Mononuclear cell (primary cell): ENCODE measurements around the gene OR7D2. TPM values are rescaled to one million over a fixed set of nuclear protein-coding genes. Genes with fewer than 3 reads are reported as not detected.

Source experiments
- H3K27me3 ChIP-seq: 2 replicates; pipeline ENCODE4 v1.6.0; 2011; ENCODE audit warnings: low read length, control low read depth; ENCODE audit not compliant: insufficient read depth
- H3K4me1 ChIP-seq: 2 replicates; pipeline ENCODE4 v1.5.1; 2011; ENCODE audit warnings: mild to moderate bottlenecking, low read length, control low read depth; ENCODE audit not compliant: insufficient read depth
- H3K4me3 ChIP-seq: 2 replicates; pipeline ENCODE4 v1.5.1; 2011; ENCODE audit warnings: mild to moderate bottlenecking, low read length, moderate library complexity
- H3K9me3 ChIP-seq: 2 replicates; pipeline ENCODE4 v1.5.1; 2011; ENCODE audit warnings: low read depth, mild to moderate bottlenecking, control low read depth, low read length
- total RNA-seq: library from RNA; depleted of rRNA; stranded (reverse); fragments of >200 nt; gene quantifications from one replicate; pipeline ENCODE4 v1.2.3, GENCODE V29; 2012

OR7D2 gene
- under 0.01 TPM for total RNA-seq

- Histone ChIP-seq H3K27me3 (no peaks in the 10 kb centered on the region), H3K9me3 (no peaks in the 10 kb centered on the region), H3K4me3 (no peak within 1 kb of the TSS), H3K4me1 (no peaks in the 10 kb centered on the region)
Measured at GRCh38 chr19:9178901-9179300, at the start of gene OR7D2. Gene OR7D2, plus strand, starts transcription at chr19:9178979. Its CDS starts 6,803 bp downstream, at chr19:9185782.

DNA sequence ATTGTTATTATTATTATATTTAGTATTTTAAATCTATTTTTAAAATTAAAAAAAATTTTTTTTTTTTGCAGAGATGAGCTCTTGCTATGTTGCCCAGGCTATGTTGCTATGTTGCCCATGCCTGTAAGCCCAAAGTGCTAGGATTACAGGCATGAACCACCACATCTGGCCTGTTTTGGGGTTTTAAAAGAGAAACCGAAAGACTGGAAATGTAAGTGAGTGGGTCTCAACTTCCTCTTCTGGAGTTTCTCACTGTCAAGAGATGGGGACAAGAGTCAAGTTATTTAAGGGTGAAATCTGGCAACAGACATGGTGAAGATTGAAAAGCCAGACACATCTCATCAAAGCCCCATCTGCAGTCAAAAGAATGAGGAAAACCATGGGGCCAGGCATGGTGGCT is 47.8 kb upstream of the OR7D2 start:
- no peaks in the 10 kb centered on the region for H3K9me3 ChIP-seq
- H3K4me3 ChIP-seq, result no peak overlapping the region
- no peaks in the 10 kb centered on the region for H3K4me1 ChIP-seq
- H3K27me3 ChIP-seq, result no peaks in the 10 kb centered on the region

- Histone ChIP-seq H3K9me3 (no peaks in the 10 kb centered on the region), H3K4me1 (no peaks in the 10 kb centered on the region), H3K4me3 (no peak overlapping the region), H3K27me3 (no peaks in the 10 kb centered on the region)
Measured at GRCh38 chr19:9132422-9132821, 46.4 kb upstream of the OR7D2 start.

DNA sequence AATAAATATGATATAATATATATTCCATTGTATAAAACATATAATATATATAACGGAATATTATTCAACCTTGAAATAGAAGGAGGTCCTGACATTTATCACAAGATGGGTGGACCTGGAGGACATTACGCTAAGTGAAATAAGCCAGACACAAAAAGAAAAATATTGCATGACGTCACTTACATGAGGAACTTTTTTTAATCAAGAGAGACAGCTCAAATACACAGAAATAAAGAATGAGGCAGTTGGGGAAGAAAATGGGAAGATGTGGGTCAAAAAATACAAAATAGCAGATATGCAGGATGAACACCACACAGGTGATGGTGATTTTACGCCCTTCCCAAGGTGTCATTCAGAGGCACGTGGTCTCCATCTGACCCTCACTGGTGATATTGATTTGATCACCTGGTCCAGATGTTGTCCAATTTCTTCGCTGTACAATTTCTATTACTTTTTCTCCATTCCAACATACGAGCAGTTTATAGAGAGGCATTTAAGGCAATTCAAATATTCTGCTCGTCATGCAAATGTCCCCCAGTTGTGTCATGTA is 39.1 kb upstream of the OR7D2 start:
- H3K4me1 ChIP-seq, result peaks cover 19% of the 10 kb centered on the region
- H3K9me3 ChIP-seq, result peaks cover 5% of the 10 kb centered on the region
- H3K27me3 ChIP-seq, result no peaks in the 10 kb centered on the region
- H3K4me3 ChIP-seq, result peak overlapping the region; percentile 96

- Histone ChIP-seq H3K4me3 (peak within 1 kb of the TSS; percentile 96), H3K4me1 (peaks cover 19% of the 10 kb centered on the region), H3K27me3 (no peaks in the 10 kb centered on the region), H3K9me3 (peaks cover 12% of the 10 kb centered on the region)
Measured at GRCh38 chr19:9140159-9140874, 38.5 kb upstream of the OR7D2 start, which contains the start of gene ZNF317. Gene ZNF317, plus strand, starts transcription at chr19:9140397. Its CDS starts 15,620 bp downstream, at chr19:9156017.

GRCh38 chr19:9144920-9145319 is 33.9 kb upstream of the OR7D2 start:
- H3K4me1 ChIP-seq, result peaks cover 17% of the 10 kb centered on the region
- H3K27me3 ChIP-seq, result no peaks in the 10 kb centered on the region
- no peak overlapping the region for H3K4me3 ChIP-seq
- H3K9me3 ChIP-seq, result peaks cover 16% of the 10 kb centered on the region

GRCh38 chr19:9146882-9147281 is 31.9 kb upstream of the OR7D2 start:
- Histone ChIP-seq H3K4me1 (peaks cover 13% of the 10 kb centered on the region), H3K9me3 (peaks cover 16% of the 10 kb centered on the region), H3K27me3 (no peaks in the 10 kb centered on the region), H3K4me3 (no peak overlapping the region)

DNA sequence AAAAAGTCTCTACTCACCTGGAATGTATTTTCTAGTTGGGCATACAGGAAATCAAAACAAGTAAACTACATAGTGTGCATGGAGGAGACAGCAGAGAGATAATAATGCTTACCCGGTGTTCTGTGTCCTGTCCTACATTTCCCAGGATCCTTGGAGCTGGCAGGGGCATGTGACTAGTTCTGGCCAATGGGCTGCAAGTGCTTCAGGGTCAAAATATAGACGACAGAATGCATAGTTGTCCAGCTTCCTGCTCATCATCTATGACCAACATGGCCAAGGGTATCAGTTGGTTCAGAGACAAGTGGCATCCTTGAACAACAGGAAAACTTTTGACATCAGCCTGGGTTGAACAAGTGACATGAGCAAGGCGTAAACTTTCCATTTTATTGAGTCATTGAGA is 30.1 kb upstream of the OR7D2 start:
- Histone ChIP-seq H3K4me3 (no peak overlapping the region), H3K9me3 (peaks cover 16% of the 10 kb centered on the region), H3K27me3 (no peaks in the 10 kb centered on the region), H3K4me1 (peaks cover 9% of the 10 kb centered on the region)

DNA sequence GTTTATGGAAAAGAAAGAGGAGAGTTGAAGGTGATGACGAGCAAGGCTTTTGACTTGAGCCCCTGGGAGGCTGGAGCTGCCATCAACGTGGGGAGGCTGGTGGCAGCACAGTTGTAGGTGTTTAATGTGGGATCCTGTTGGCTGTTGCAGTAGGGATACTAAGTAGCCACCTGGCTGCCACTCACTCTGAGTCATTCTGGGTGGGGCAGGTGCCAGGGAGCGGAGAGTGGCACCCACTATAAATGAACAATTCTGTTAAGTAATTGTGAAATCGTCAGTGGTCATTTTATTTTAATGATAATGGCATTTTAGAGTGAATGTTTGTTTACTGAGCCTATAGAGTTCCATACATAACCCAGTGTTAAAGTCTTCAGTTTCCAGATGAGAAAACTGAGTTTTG is 28.8 kb upstream of the OR7D2 start:
- Histone ChIP-seq H3K27me3 (no peaks in the 10 kb centered on the region), H3K9me3 (peaks cover 13% of the 10 kb centered on the region), H3K4me1 (peaks cover 9% of the 10 kb centered on the region), H3K4me3 (no peak overlapping the region)

DNA sequence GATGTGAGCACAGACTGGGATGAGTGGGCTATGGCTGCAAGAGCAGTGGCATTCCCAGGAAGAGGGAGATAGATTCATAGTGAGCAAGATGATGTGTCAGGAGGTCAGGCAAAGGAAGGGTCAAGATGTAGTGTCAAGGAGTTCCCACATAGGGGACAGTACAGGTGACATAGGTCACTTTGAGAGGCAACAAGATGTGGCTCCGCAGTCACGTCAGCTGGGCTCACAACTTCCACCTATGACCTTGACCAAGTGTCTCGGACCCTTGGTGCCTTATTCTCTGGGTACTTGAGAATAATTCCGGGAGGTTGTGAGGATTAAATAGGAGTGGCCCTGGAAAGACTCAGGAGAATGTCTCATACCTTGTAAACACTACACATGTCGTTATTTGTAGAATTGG is 28.1 kb upstream of the OR7D2 start:
- Histone ChIP-seq H3K27me3 (no peaks in the 10 kb centered on the region), H3K4me1 (peaks cover 13% of the 10 kb centered on the region), H3K9me3 (peaks cover 6% of the 10 kb centered on the region), H3K4me3 (no peak overlapping the region)

GRCh38 chr19:9151367-9151766 is 27.4 kb upstream of the OR7D2 start:
- Histone ChIP-seq H3K9me3 (peaks cover 5% of the 10 kb centered on the region), H3K27me3 (no peaks in the 10 kb centered on the region), H3K4me3 (no peak overlapping the region), H3K4me1 (peaks cover 18% of the 10 kb centered on the region)

GRCh38 chr19:9155591-9155990 is 23.2 kb upstream of the OR7D2 start:
- H3K9me3 ChIP-seq, result peaks cover 5% of the 10 kb centered on the region
- H3K27me3 ChIP-seq, result no peaks in the 10 kb centered on the region
- H3K4me1 ChIP-seq, result peaks cover 11% of the 10 kb centered on the region
- H3K4me3 ChIP-seq, result no peak overlapping the region

DNA sequence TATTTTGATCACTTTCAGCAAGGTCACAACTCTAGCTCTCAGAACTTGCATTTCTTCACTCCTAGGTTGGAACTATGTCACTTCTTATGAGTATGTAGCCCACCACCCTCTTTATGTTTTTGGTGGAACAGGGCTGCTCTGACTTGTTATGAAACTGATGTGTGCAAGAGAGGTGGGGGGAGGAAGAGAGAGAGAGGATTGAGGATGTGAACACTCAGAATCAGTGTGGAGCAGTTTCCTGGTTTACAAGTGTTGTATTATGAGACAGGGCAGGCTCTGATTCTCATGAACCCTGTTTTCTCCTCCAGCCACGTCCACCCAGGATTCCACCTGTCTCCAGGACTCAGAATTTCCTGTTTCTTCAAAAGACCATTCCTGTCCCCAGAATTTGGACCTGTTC is 22.5 kb upstream of the OR7D2 start:
- Histone ChIP-seq H3K4me1 (peaks cover 9% of the 10 kb centered on the region), H3K4me3 (no peak overlapping the region), H3K27me3 (no peaks in the 10 kb centered on the region), H3K9me3 (peaks cover 5% of the 10 kb centered on the region)

- Histone ChIP-seq H3K4me3 (no peak overlapping the region), H3K9me3 (no peaks in the 10 kb centered on the region), H3K4me1 (peaks cover 9% of the 10 kb centered on the region), H3K27me3 (no peaks in the 10 kb centered on the region)
Measured at GRCh38 chr19:9159891-9160290, 18.9 kb upstream of the OR7D2 start.

DNA sequence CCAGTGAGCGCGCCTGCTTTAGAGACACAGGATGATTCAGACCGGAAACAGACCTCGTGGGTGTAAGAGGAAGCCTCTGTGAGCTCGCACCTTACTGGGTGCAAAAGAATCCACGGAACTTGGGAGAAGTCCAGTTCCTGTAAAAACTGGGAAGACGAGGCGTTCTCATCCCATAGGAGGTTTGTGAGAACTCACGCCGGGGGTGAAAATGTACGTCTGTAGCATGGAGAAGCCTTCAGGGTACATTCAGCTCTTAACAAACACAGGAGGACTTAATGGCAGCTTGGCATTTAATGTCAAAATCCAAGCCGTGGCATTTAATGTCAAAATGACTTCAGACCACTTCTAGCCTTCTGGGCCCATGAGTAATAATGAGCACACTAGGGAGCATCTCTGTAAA is 17.4 kb upstream of the OR7D2 start:
- Histone ChIP-seq H3K4me3 (no peak overlapping the region), H3K4me1 (no peaks in the 10 kb centered on the region), H3K9me3 (no peaks in the 10 kb centered on the region), H3K27me3 (no peaks in the 10 kb centered on the region)

DNA sequence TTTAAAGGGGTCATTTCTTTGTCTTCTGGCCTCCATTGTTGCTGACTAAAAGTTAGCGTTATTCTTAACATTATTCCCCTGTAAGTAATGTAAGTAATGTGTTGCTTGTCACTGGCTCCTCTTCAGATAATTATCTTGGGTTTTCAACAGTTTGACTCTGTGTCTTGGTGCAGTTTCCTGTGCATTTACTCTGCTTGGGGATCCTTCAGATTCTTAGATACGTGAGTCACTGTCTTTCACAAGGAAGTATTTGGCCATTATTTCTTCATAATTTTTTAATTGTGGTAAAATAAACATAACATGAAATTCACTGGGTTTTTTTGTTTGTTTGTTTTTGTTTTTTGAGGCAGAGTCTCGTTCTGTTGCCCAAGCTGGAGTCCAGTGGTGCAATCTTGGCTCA is 13.5 kb upstream of the OR7D2 start:
- Histone ChIP-seq H3K27me3 (no peaks in the 10 kb centered on the region), H3K4me1 (no peaks in the 10 kb centered on the region), H3K9me3 (no peaks in the 10 kb centered on the region), H3K4me3 (no peak overlapping the region)
